H1 (cell line): ENCODE measurements around the gene BPIFB4. TPM values are rescaled to one million over a fixed set of nuclear protein-coding genes. Genes with fewer than 3 reads are reported as not detected.

Experiments
- CTCF ChIA-PET: fragments of 300-600 bp; sonication (Branson Sonifier 250); formaldehyde crosslinking; loops from one replicate; lab custom pipeline; 2021; ENCODE audit not compliant: partially characterized antibody; lab: Charles Lee
- POLR2A ChIA-PET: fragments of 300-600 bp; sonication (Branson Sonifier 250); formaldehyde crosslinking; loops from one replicate; lab custom pipeline; 2021; ENCODE audit warnings: inconsistent platforms; ENCODE audit not compliant: partially characterized antibody; lab: Charles Lee
- DNase-seq, 2 experiments: peaks; one replicate each; pipeline versions ENCODE4 v3.0.0 to v3.0.0-alpha.2; 2010 to 2022; ENCODE audit warnings: low spot score in 2 of 2, low read depth in 1 of 2, mixed read lengths in 1 of 2
- FAIRE-seq: peaks from 2 replicates; lab custom pipeline; 2011; peaks lifted over from hg19 to GRCh38; lab: Jason Lieb, UNC
- H2AFZ ChIP-seq: 2 replicates; pipeline ENCODE4 v1.8.1; 2012; ENCODE audit warnings: low read length, inconsistent platforms
- H2AK5ac ChIP-seq: 2 replicates; pipeline ENCODE4 v1.6.1; 2013; ENCODE audit warnings: low read depth, low read length
- H2BK120ac ChIP-seq: replicated peaks from 2 replicates; pipeline ENCODE3; 2013; ENCODE audit warnings: low read depth, low read length, inconsistent platforms
- H2BK12ac ChIP-seq: 2 replicates; pipeline ENCODE4 v1.6.1; 2013; ENCODE audit warnings: low read depth, low read length
- H2BK15ac ChIP-seq: 2 replicates; pipeline ENCODE4 v1.6.1; 2013; ENCODE audit warnings: low read length
- H2BK20ac ChIP-seq: 2 replicates; pipeline ENCODE4 v1.6.1; 2013; ENCODE audit warnings: low read length
- H2BK5ac ChIP-seq: 2 replicates; pipeline ENCODE4 v1.6.1; 2013; ENCODE audit warnings: low read depth, low read length
- H3K14ac ChIP-seq: 2 replicates; pipeline ENCODE4 v1.6.1; 2013; ENCODE audit warnings: inconsistent platforms; ENCODE audit not compliant: insufficient read length
- H3K18ac ChIP-seq: 2 replicates; pipeline ENCODE4 v1.6.1; 2013; ENCODE audit warnings: low read length; ENCODE audit errors: extremely low read depth
- H3K23ac ChIP-seq: 2 replicates; pipeline ENCODE4 v1.6.1; 2013; ENCODE audit warnings: inconsistent platforms; ENCODE audit not compliant: insufficient read length
- H3K23me2 ChIP-seq: 2 replicates; pipeline ENCODE4 v1.6.1; 2013; ENCODE audit warnings: low read depth, low read length
- H3K27ac ChIP-seq: 2 replicates; pipeline ENCODE4 v1.6.1; 2011; ENCODE audit warnings: low read depth, low read length, inconsistent platforms
- H3K27me3 ChIP-seq, 4 experiments: replicated peaks in 1 of 4; 1 replicate in 1 of 4; 2 replicates in 3 of 4; pipeline versions ENCODE4 v1.6.1 to v1.8.1; 2011 to 2013; ENCODE audit warnings: low read length in 3 of 4, mild to moderate bottlenecking in 3 of 4, inconsistent platforms in 2 of 4, mixed read lengths in 2 of 4, moderate library complexity in 1 of 4; ENCODE audit not compliant: control insufficient read depth in 3 of 4, insufficient read depth in 3 of 4; ENCODE audit errors: extremely low read depth in 1 of 4
- H3K36me3 ChIP-seq, 4 experiments: 2 replicates each; pipeline versions ENCODE4 v1.6.1 to v1.8.1; 2011 to 2013; ENCODE audit warnings: mild to moderate bottlenecking in 4 of 4, low read length in 3 of 4, moderate library complexity in 2 of 4, control low read depth in 1 of 4, inconsistent platforms in 1 of 4; ENCODE audit not compliant: insufficient read depth in 4 of 4, control insufficient read depth in 2 of 4
- H3K4ac ChIP-seq: replicated peaks from 2 replicates; pipeline ENCODE3; 2013; ENCODE audit warnings: low read length, low read depth, mixed read lengths, inconsistent platforms; ENCODE audit not compliant: insufficient read length
- H3K4me1 ChIP-seq, 4 experiments: replicated peaks in 1 of 4; 1 replicate in 1 of 4; 2 replicates in 3 of 4; pipeline versions ENCODE4 v1.6.1 to v1.8.1; 2011 to 2013; ENCODE audit warnings: low read length in 3 of 4, inconsistent platforms in 2 of 4, mixed read lengths in 1 of 4; ENCODE audit not compliant: insufficient read depth in 4 of 4, control insufficient read depth in 3 of 4
- H3K4me2 ChIP-seq, 2 experiments: 2 replicates each; pipeline versions ENCODE4 v1.6.1 to v1.8.1; 2011 to 2013; ENCODE audit warnings: low read depth in 2 of 2, low read length in 2 of 2, control low read depth in 1 of 2, inconsistent platforms in 1 of 2, mild to moderate bottlenecking in 1 of 2; ENCODE audit not compliant: insufficient read depth in 1 of 2
- H3K4me3 ChIP-seq, 4 experiments: fragments of 200-600, 300-600 bp in 1 of 4; sonication (generic), shearing (Covaris generic), sonication (Bioruptor Twin) in 1 of 4; 2 replicates each; pipeline versions ENCODE4 v1.5.1 to v1.8.1; 2011 to 2016; ENCODE audit warnings: low read length in 4 of 4, low read depth in 3 of 4, control low read depth in 2 of 4, inconsistent platforms in 2 of 4, mild to moderate bottlenecking in 2 of 4, mixed read lengths in 1 of 4, moderate library complexity in 1 of 4; ENCODE audit not compliant: insufficient read depth in 2 of 4; ENCODE audit errors: extremely low read depth in 1 of 4
- H3K56ac ChIP-seq: replicated peaks from 2 replicates; pipeline ENCODE3; 2013; ENCODE audit warnings: low read depth, mild to moderate bottlenecking, mixed read lengths, low read length, inconsistent platforms; ENCODE audit not compliant: insufficient read length
- H3K79me1 ChIP-seq: 2 replicates; pipeline ENCODE4 v1.6.1; 2013; ENCODE audit warnings: low read depth, low read length, control low read depth
- H3K79me2 ChIP-seq, 2 experiments: 2 replicates each; pipeline versions ENCODE4 v1.6.1 to v1.8.1; 2012 to 2013; ENCODE audit warnings: low read length in 2 of 2, mild to moderate bottlenecking in 2 of 2, inconsistent platforms in 1 of 2; ENCODE audit not compliant: insufficient read depth in 2 of 2, control insufficient read depth in 1 of 2
- H3K9ac ChIP-seq, 4 experiments: replicated peaks in 1 of 4; 1 replicate in 1 of 4; 2 replicates in 3 of 4; pipeline versions ENCODE4 v1.6.1 to v1.8.1; 2011 to 2013; ENCODE audit warnings: low read depth in 3 of 4, low read length in 3 of 4, control low read depth in 2 of 4, mild to moderate bottlenecking in 2 of 4, moderate library complexity in 2 of 4, inconsistent platforms in 1 of 4; ENCODE audit errors: extremely low read depth in 1 of 4
- H3K9me3 ChIP-seq, 2 experiments: 2 replicates each; pipeline versions ENCODE4 v1.6.1 to v1.8.1; 2012 to 2013; ENCODE audit warnings: mild to moderate bottlenecking in 2 of 2, moderate library complexity in 2 of 2, control low read depth in 1 of 2, inconsistent platforms in 1 of 2, low read depth in 1 of 2, low read length in 1 of 2, mixed read lengths in 1 of 2; ENCODE audit not compliant: insufficient read depth in 2 of 2
- H4K20me1 ChIP-seq, 2 experiments: replicated peaks in 1 of 2; 2 replicates each; pipeline versions ENCODE3 to v1.8.1; 2011 to 2013; ENCODE audit warnings: inconsistent platforms in 2 of 2, low read length in 2 of 2, mild to moderate bottlenecking in 1 of 2; ENCODE audit not compliant: insufficient read depth in 2 of 2, control insufficient read depth in 1 of 2
- H4K5ac ChIP-seq: 2 replicates; pipeline ENCODE4 v1.6.1; 2013; ENCODE audit warnings: low read length, low read depth, mixed read lengths, inconsistent platforms; ENCODE audit not compliant: insufficient read length
- H4K8ac ChIP-seq: 2 replicates; pipeline ENCODE4 v1.8.0; 2013; ENCODE audit warnings: mild to moderate bottlenecking, moderate library complexity, low read length, inconsistent platforms; ENCODE audit not compliant: insufficient read depth; ENCODE audit errors: extremely low read depth
- H4K91ac ChIP-seq: replicated peaks from 2 replicates; pipeline ENCODE3; 2013; ENCODE audit warnings: low read length, mixed read lengths, inconsistent platforms; ENCODE audit not compliant: insufficient read length
- CREB1 ChIP-seq: IDR thresholded peaks from 2 replicates; pipeline ENCODE4 v1.6.1; 2012; ENCODE audit warnings: inconsistent platforms
- EZH2 ChIP-seq: fragments of 200-600 bp; sonication (generic); IDR thresholded peaks from 2 replicates; pipeline ENCODE4 v1.7.1; 2012; ENCODE audit warnings: low read depth, mild to moderate bottlenecking, moderate library complexity, low read length, inconsistent platforms; ENCODE audit not compliant: severe bottlenecking
- GABPA ChIP-seq: IDR thresholded peaks from 2 replicates; pipeline ENCODE4 v1.6.1; 2011; ENCODE audit warnings: mild to moderate bottlenecking, low read length, moderate library complexity, borderline replicate concordance; ENCODE audit not compliant: insufficient read depth
- POLR2AphosphoS5 ChIP-seq: IDR thresholded peaks from 2 replicates; pipeline ENCODE4 v1.6.1; 2011; ENCODE audit warnings: low read depth, low read length
- RXRA ChIP-seq: IDR thresholded peaks from 2 replicates; pipeline ENCODE4 v1.6.1; 2011; ENCODE audit warnings: low read depth, mild to moderate bottlenecking, low read length, moderate library complexity; ENCODE audit not compliant: insufficient read depth
- YY1 ChIP-seq: IDR thresholded peaks from 2 replicates; pipeline ENCODE4 v1.6.1; 2011; ENCODE audit warnings: low read depth, mild to moderate bottlenecking, low read length
- ZNF274 ChIP-seq: IDR thresholded peaks from 2 replicates; pipeline ENCODE4 v1.7.0; 2012; ENCODE audit warnings: low read length, borderline replicate concordance; ENCODE audit errors: extremely low read depth
- WGBS, 2 experiments: shearing (Covaris generic) in 1 of 2; methylation state at CpG; one replicate each; pipeline versions ENCODE4 v1.1.6 to v1.1.7; 2013 to 2015; ENCODE audit warnings: low lambda C conversion rate in 2 of 2, mixed read lengths in 2 of 2, inconsistent platforms in 1 of 2, low coverage in 1 of 2, missing lambda C conversion rate in 1 of 2; ENCODE audit not compliant: insufficient replicate concordance in 2 of 2, insufficient coverage in 1 of 2, insufficient read length in 1 of 2; ENCODE audit errors: extremely low coverage in 1 of 2, missing lambda C conversion rate in 1 of 2; 5-methylcytosine and 5-hydroxymethylcytosine counted together
- polyA plus RNA-seq, 7 experiments: library from polyadenylated mRNA; depleted of rRNA in 3 of 7; stranded (reverse) in 5 of 7; unstranded in 2 of 7; fragments of >200 nt in 5 of 7; fragments of 200-250 nt in 2 of 7; gene quantifications; 1 replicate in 5 of 7; 2 replicates in 1 of 7; 4 replicates in 1 of 7; pipeline versions ENCODE4 v1.2.1 to v1.2.3, GENCODE V29; 2011 to 2013; ENCODE audit warnings: missing spikeins in 2 of 7, mixed read lengths in 2 of 7
- total RNA-seq: library from RNA; stranded (reverse); fragmentation: NEBNext Ultra II Directional; extraction: Animal tissue kit (Norgen Biotek cat#: 25700); gene quantifications from 2 replicates; pipeline ENCODE4 v1.2.1, GENCODE V29; 2021
- TF ChIP-seq, protein P1 (sequence below), 3 experiments: IDR thresholded peaks; 1 replicate in 2 of 3; 2 replicates in 1 of 3; pipeline versions ENCODE4 v1.5.1 to v1.6.1; 2011; ENCODE audit warnings: low read length in 3 of 3, mild to moderate bottlenecking in 3 of 3, inconsistent platforms in 2 of 3, low read depth in 1 of 3, moderate library complexity in 1 of 3; ENCODE audit not compliant: insufficient read depth in 1 of 3; ENCODE audit errors: control extremely low read depth in 1 of 3
- TF ChIP-seq, protein P2 (sequence below): IDR thresholded peaks from 2 replicates; pipeline ENCODE4 v1.6.1; 2011; ENCODE audit warnings: low read length, improper control_type of control experiment
- TF ChIP-seq, protein P3 (sequence below): IDR thresholded peaks from 2 replicates; pipeline ENCODE4 v1.6.1; 2011; ENCODE audit warnings: low read depth, mild to moderate bottlenecking, low read length; ENCODE audit not compliant: insufficient read depth

BPIFB4 gene
- total and polyA plus RNA-seq, 2 of the 8 experiments (the other 6 are each of a cell fraction or from before 2014, with no cell fraction given) = not detected

DNA sequence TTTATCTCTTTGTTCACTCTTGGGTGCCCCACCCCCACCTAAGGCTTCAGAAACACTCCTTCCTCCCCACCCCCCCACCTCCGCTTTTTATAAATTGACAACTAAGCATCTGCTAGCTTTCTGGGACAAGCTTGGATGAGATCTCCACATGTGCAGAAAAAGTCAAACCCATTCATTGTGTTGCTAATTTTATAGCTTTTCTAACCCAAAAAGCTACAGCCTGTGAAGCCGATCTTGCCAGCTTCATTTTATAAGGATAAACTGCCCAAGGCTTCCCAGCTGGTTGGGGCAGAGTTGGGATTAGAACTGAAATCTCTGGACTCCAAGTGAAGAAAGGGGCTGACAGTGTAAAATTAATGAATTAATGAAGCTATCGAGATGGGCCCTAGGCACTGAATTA lies 24.1 kb downstream of the BPIFB4 start:
- ChIA-PET CTCF (interaction anchor here (0.9 to 2.4 kb wide), 6 partner anchors 9 to 189 kb away, joined by 3 to 8 read pairs (median 4); no protein-coding TSS in a partner anchor), POLR2A (no interaction called here)
- Histone ChIP-seq H3K9me3 (no peaks in the 10 kb centered on the region), H3K18ac (no peak overlapping the region), H3K4me2 (no peak overlapping the region), H2AK5ac (no peak overlapping the region), H2BK12ac (no peak overlapping the region), H2BK20ac (no peak overlapping the region), H2BK5ac (no peak overlapping the region), H2BK15ac (no peak overlapping the region), H3K9ac (no peak overlapping the region), H3K23me2 (no peaks in the 10 kb centered on the region), H3K4me3 (no peak overlapping the region), H4K8ac (no peak overlapping the region), H3K79me1 (no peaks in the 10 kb centered on the region), H3K14ac (no peak overlapping the region), H2BK120ac (no peak overlapping the region), H2AFZ (no peak overlapping the region), H3K79me2 (no peaks in the 10 kb centered on the region), H4K20me1 (no peaks in the 10 kb centered on the region), H3K27me3 (no peaks in the 10 kb centered on the region), H3K4ac (no peak overlapping the region), H3K4me1 (peaks cover 0 to 5% (median 0%) of the 10 kb centered on the region in 4 experiments; a peak in 3 of 7 replicates), H4K91ac (no peak overlapping the region), H3K23ac (no peak overlapping the region), H3K56ac (no peak overlapping the region), H3K36me3 (no peaks in the 10 kb centered on the region), H4K5ac (no peak overlapping the region), H3K27ac (no peak overlapping the region)
- no peak for DNase-seq
- WGBS, 2 experiments = 89% methylated on average over 3 of the region's 3 CpGs; no CpG with 5 or more reads in 1 of the 2 experiments
- no peak for FAIRE-seq
- TF ChIP-seq ZNF274 = no peak
- TF ChIP-seq, protein P1, sequence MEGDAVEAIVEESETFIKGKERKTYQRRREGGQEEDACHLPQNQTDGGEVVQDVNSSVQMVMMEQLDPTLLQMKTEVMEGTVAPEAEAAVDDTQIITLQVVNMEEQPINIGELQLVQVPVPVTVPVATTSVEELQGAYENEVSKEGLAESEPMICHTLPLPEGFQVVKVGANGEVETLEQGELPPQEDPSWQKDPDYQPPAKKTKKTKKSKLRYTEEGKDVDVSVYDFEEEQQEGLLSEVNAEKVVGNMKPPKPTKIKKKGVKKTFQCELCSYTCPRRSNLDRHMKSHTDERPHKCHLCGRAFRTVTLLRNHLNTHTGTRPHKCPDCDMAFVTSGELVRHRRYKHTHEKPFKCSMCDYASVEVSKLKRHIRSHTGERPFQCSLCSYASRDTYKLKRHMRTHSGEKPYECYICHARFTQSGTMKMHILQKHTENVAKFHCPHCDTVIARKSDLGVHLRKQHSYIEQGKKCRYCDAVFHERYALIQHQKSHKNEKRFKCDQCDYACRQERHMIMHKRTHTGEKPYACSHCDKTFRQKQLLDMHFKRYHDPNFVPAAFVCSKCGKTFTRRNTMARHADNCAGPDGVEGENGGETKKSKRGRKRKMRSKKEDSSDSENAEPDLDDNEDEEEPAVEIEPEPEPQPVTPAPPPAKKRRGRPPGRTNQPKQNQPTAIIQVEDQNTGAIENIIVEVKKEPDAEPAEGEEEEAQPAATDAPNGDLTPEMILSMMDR (IDR thresholded peaks at IDR 0.05; ENCODE audit: control extremely low read depth in 1 of 3, insufficient read depth in 1 of 3, low read depth in 1 of 3, low read length in 3 of 3) = no peak
- TF ChIP-seq EZH2 = no peak
- TF ChIP-seq YY1 = no peak
- TF ChIP-seq CREB1 = no peak
- TF ChIP-seq, protein P2, sequence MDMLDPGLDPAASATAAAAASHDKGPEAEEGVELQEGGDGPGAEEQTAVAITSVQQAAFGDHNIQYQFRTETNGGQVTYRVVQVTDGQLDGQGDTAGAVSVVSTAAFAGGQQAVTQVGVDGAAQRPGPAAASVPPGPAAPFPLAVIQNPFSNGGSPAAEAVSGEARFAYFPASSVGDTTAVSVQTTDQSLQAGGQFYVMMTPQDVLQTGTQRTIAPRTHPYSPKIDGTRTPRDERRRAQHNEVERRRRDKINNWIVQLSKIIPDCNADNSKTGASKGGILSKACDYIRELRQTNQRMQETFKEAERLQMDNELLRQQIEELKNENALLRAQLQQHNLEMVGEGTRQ = no peak
- TF ChIP-seq, protein P3, sequence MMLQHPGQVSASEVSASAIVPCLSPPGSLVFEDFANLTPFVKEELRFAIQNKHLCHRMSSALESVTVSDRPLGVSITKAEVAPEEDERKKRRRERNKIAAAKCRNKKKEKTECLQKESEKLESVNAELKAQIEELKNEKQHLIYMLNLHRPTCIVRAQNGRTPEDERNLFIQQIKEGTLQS = no peak
- no peak for TF ChIP-seq RXRA
- TF ChIP-seq POLR2AphosphoS5 = no peak
- TF ChIP-seq GABPA = no peak
